Colonic mucosa (tissue), 4 donors: ENCODE results near the gene FOSB. TPM values are rescaled to one million over a fixed set of nuclear protein-coding genes. Genes with fewer than 3 reads are reported as not detected.
A peak's percentile ranks its signal among the peaks of the same experiment; 100 is the strongest.

ENCODE experiments used
- DNase-seq: peaks from one replicate; pipeline ENCODE4 v3.0.0-alpha.2; 2020
- H3K27ac ChIP-seq: fragments of 200-600 bp; one replicate; pipeline ENCODE4 v1.8.0; 2021
- H3K27me3 ChIP-seq: fragments of 200-600 bp; one replicate; pipeline ENCODE4 v1.8.0; 2021
- H3K36me3 ChIP-seq: fragments of 200-600 bp; one replicate; pipeline ENCODE4 v1.8.0; 2021
- H3K4me1 ChIP-seq: fragments of 200-600 bp; one replicate; pipeline ENCODE4 v1.8.0; 2021; ENCODE audit warnings: mild to moderate bottlenecking
- H3K4me3 ChIP-seq: fragments of 200-600 bp; one replicate; pipeline ENCODE4 v1.8.0; 2021
- H3K9ac ChIP-seq, 2 donors: one replicate each; pipeline ENCODE4 v1.7.0; 2013; ENCODE audit warnings: control low read depth in 2 of 2, low read depth in 2 of 2, low read length in 2 of 2
- H3K9me3 ChIP-seq: fragments of 200-600 bp; one replicate; pipeline ENCODE4 v1.8.0; 2021
- CTCF ChIP-seq: fragments of 200-600 bp; IDR thresholded peaks from one replicate; pipeline ENCODE4 v1.8.0; 2022; ENCODE audit warnings: antibody characterized with exemption, mild to moderate bottlenecking
- intact Hi-C: fragments of 100-400 bp; cut with DNase I; formaldehyde crosslinking; loops from one replicate; pipeline ENCODE4 v1.14.1; 2022
- total RNA-seq, 2 donors: library from RNA; stranded (reverse); fragmentation: NEBNext Ultra II Directional in 1 of 2; extraction: Animal tissue kit (Norgen Biotek cat#: 25700) in 1 of 2; gene quantifications; one replicate each; pipeline ENCODE4 v1.2.1, GENCODE V29; 2021
- donor health status: healthy.
- donor health status: DM: no; HTN: no; CAD: no.
- donor health status: DM: no; HTN: no; CAD: no.

Gene FOSB
- total RNA-seq, 2 donors from 2014 or later, result 1.5 to 3.4 TPM

- H3K4me1 ChIP-seq, result no peaks in the 10 kb centered on the region
- peak overlapping the region; percentile 72 for H3K27ac ChIP-seq
- H3K9me3 ChIP-seq, result no peaks in the 10 kb centered on the region
- H3K9ac ChIP-seq, result peak overlapping the region; percentile 67 to 91
- H3K36me3 ChIP-seq, result no peaks in the 10 kb centered on the region
- no peaks in the 10 kb centered on the region for H3K27me3 ChIP-seq
- no peak for TF ChIP-seq CTCF
- intact Hi-C loops, result no loop called here
- peak overlapping the region; percentile 31 for H3K4me3 ChIP-seq
- DNase-seq, result peak; percentile 97
These were observed 24.1 kb upstream of the FOSB start for GRCh38 chr19:45443462-45444317.

GRCh38 chr19:45444318-45445041 is 23.3 kb upstream of the FOSB start:
- Histone ChIP-seq H3K4me3 (peak overlapping the region; percentile 31), H3K9me3 (no peaks in the 10 kb centered on the region), H3K27me3 (no peaks in the 10 kb centered on the region), H3K4me1 (peaks cover 6% of the 10 kb centered on the region), H3K9ac (peak overlapping the region; percentile 65 to 86), H3K27ac (peak overlapping the region; percentile 72), H3K36me3 (no peaks in the 10 kb centered on the region)
- intact Hi-C loops, result no loop called here
- TF ChIP-seq CTCF, result no peak
- peak; percentile 97 for DNase-seq

GRCh38 chr19:45445139-45445538 is 22.7 kb upstream of the FOSB start:
- H3K9ac ChIP-seq, result peak overlapping the region in 1 of 2 donors; percentile 86
- DNase-seq, result no peak
- intact Hi-C loops, result no loop called here
- no peak for TF ChIP-seq CTCF
- no peaks in the 10 kb centered on the region for H3K9me3 ChIP-seq
- no peak overlapping the region for H3K4me3 ChIP-seq
- no peaks in the 10 kb centered on the region for H3K27me3 ChIP-seq
- no peaks in the 10 kb centered on the region for H3K36me3 ChIP-seq
- no peak overlapping the region for H3K27ac ChIP-seq
- peaks cover 13% of the 10 kb centered on the region for H3K4me1 ChIP-seq

- Histone ChIP-seq H3K4me3 (no peak overlapping the region), H3K4me1 (peaks cover 15% of the 10 kb centered on the region), H3K9ac (peak overlapping the region in 1 of 2 donors; percentile 16), H3K9me3 (no peaks in the 10 kb centered on the region), H3K27me3 (no peaks in the 10 kb centered on the region), H3K36me3 (no peaks in the 10 kb centered on the region), H3K27ac (no peak overlapping the region)
- no peak for DNase-seq
- no peak for TF ChIP-seq CTCF
- intact Hi-C loops, result no loop called here
These were observed 21.5 kb upstream of the FOSB start for GRCh38 chr19:45446295-45446694.

GRCh38 chr19:45446944-45447343 is 20.9 kb upstream of the FOSB start:
- Histone ChIP-seq H3K27me3 (no peaks in the 10 kb centered on the region), H3K4me3 (no peak overlapping the region), H3K4me1 (peaks cover 15% of the 10 kb centered on the region), H3K36me3 (no peaks in the 10 kb centered on the region), H3K9me3 (no peaks in the 10 kb centered on the region), H3K9ac (peak overlapping the region in 1 of 2 donors; percentile 12), H3K27ac (peak overlapping the region; percentile 30)
- DNase-seq, result no peak
- TF ChIP-seq CTCF, result no peak
- intact Hi-C loops, result no loop called here
